ENCODE results near the gene RPL28.

The RPL28 gene

DNA sequence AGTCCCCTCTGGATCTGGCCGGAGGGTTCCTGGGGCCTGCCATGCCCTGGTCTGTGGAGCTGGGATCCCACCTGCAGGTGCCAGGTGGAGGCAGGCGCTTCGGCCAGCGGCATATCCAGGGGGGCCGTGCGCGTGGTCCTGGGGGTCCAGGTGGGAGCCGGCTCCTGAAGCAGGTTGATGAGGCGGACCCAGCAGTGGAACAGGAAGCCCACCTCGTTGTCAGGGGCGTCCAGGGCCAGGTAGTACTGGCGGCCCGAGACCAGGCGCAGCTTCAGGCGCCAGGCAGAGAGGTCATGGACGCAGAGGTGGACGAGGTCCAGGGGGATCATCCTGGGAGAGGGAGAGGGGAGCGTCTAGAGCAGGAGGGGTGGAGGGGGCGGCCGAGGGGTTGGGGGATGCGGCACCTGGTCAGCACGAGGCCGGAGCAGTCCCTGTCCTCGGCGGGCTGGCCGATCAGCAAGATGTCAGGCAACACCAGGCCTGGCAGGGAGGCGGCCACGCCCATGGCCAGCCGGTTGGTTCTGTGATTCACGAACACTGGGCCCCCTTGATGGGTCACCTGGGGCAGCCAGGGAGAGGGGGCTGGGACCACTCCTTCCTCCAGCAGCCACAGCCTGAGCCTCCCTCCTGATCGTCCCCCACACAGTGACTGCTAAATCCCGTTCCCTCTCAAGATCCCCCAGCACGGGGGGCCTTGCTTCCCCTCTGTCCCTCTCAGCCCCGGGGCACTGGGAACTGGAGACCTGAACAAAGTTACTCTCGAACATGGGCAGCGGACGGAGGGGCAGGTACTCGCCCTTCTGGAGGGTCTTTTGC lies 23.4 kb upstream of the RPL28 start:
- in situ Hi-C loops (cut with MboI; ENCODE audit: low sequenced_read_pairs, unreplicated experiment), result no loop called here
- DNase-seq (ENCODE audit: low spot score), result no peak
- no peak for TF ChIP-seq CTCF (IDR thresholded peaks at IDR 0.05; ENCODE audit: borderline replicate concordance, control extremely low read depth, extremely low read depth, insufficient read depth, missing control alignments)

DNA sequence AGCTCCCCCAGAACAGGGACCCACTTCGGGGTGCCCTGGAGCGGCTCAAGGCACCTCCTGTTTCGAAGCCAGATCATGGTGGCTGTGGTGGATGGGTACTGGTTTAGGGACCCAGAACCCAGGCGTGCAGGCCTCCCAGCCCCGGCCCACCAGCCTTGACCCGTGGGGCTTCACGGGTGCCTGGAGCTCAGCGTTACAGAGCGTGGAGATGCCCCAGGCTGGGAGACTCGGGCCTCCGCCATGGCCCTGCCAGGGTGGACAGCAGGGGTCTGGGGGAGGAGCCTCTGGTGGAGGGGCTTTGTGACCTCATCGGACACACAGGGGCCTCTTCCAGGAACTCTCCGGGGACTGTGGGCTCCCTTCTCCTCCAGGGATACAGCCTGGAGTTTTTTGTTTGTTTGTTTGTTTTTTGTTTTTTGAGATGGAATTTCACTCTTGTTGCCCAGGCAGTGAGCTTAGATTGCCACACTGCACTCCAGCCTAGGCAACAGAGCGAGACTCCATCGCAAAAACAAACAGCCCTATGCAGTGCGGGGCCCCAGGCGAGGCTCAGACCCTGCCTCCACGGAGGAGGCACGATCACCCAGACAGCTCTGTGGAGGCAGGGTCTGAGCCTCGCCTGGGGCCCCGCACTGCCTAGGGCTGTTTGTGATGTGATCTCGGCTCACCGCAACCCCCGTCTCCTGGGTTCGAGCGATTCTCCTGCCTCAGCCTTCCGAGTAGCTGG lies 22.6 kb upstream of the RPL28 start, which contains the start of gene GARIN5B:
Gene GARIN5B, minus strand, starts transcription at position 271 of the 727 bp plus-strand sequence. Its CDS starts 194 bp downstream, at position 77.
- no peak for TF ChIP-seq CTCF (IDR thresholded peaks at IDR 0.05; ENCODE audit: borderline replicate concordance, control extremely low read depth, extremely low read depth, insufficient read depth, missing control alignments)
- in situ Hi-C loops (cut with MboI; ENCODE audit: low sequenced_read_pairs, unreplicated experiment), result no loop called here
- DNase-seq (ENCODE audit: low spot score), result no peak

DNA sequence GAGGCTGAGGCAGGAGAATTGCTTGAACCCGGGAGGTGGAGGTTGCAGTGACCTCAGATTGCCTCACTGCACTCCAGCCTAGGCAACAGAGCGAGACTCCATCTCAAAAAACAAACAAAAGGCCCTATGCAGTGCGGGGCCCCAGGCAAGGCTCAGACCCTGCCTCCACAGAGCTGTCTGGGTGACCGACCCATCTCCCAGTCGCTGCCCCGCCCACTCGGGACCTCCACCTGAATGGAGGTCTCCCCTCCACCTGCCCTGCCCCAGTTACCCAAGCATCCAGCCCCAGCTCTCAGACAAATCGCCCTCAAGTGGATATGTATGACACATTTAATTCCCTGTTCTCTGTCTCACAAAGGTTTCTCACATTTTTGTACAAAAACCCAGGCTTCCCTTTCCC lies 20.5 kb upstream of the RPL28 start:
- DNase-seq (ENCODE audit: low spot score), result no peak
- in situ Hi-C loops (cut with MboI; ENCODE audit: low sequenced_read_pairs, unreplicated experiment), result no loop called here
- no peak for TF ChIP-seq CTCF (IDR thresholded peaks at IDR 0.05; ENCODE audit: borderline replicate concordance, control extremely low read depth, extremely low read depth, insufficient read depth, missing control alignments)

DNA sequence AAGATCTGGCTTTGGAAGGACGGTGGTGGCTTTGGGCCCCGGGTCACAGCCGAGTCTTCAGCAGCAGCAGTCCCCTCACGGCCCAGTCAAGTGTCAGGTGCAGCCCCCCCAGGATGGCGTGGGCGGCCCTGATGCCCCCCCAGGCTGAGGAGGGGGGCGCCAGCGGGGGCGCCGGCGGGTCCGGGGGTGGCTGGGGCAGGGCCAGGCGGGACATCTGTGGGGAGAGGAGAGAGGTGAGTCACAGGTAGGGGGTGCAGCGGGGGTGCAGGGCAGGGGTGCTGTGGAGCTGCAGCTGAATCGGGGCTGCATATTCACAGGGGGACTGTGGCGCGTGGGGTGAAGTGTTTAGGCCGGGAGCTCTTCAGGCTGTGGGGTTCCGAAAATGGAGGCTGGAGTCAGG lies 19.8 kb upstream of the RPL28 start:
- TF ChIP-seq CTCF (IDR thresholded peaks at IDR 0.05; ENCODE audit: borderline replicate concordance, control extremely low read depth, extremely low read depth, insufficient read depth, missing control alignments), result no peak
- DNase-seq (ENCODE audit: low spot score), result no peak
- in situ Hi-C loops (cut with MboI; ENCODE audit: low sequenced_read_pairs, unreplicated experiment), result no loop called here

- in situ Hi-C loops (cut with MboI; ENCODE audit: low sequenced_read_pairs, unreplicated experiment), result no loop called here
- TF ChIP-seq CTCF (IDR thresholded peaks at IDR 0.05; ENCODE audit: borderline replicate concordance, control extremely low read depth, extremely low read depth, insufficient read depth, missing control alignments), result no peak
- DNase-seq (ENCODE audit: low spot score), result no peak
Observed at GRCh38 chr19:55366790-55367189, 18.9 kb upstream of the RPL28 start.

DNA sequence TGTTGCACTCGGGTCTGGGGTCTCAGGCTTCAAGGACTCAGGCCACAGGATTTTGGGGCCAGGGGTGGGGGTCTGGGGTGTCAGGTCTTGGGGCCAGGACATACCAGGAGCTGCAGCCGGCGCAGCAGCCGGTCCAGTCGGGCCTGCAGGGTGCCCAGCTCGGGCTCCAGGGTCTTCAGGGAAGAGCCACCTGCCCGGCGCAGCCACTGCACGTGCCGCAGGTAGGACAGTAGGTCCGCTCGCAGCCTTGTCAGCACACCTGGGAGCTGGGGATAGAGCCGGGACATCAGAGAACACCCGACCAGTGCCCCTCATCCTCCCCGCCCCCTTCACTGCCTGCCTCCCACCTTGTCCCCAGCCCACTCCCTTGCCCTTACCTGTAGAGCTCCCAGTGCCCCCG lies 17.6 kb upstream of the RPL28 start:
- TF ChIP-seq CTCF (IDR thresholded peaks at IDR 0.05; ENCODE audit: borderline replicate concordance, control extremely low read depth, extremely low read depth, insufficient read depth, missing control alignments), result no peak
- in situ Hi-C loops (cut with MboI; ENCODE audit: low sequenced_read_pairs, unreplicated experiment), result no loop called here
- DNase-seq (ENCODE audit: low spot score), result no peak
